SK-N-MC (cell line): ENCODE data around the gene CFAP299.

Experiments used
- EZH2 ChIP-seq: fragments of 200-600 bp; sonication (generic); IDR thresholded peaks from one replicate; pipeline ENCODE4 v1.6.1; 2017; ENCODE audit warnings: antibody characterized with exemption
- FOXP2 ChIP-seq: optimal IDR thresholded peaks from 2 replicates; pipeline ENCODE3; 2011; ENCODE audit warnings: mild to moderate bottlenecking, moderate library complexity; ENCODE audit not compliant: insufficient read depth; ENCODE audit errors: extremely low read length, control extremely low read depth
- POLR2AphosphoS5 ChIP-seq: IDR thresholded peaks from 2 replicates; pipeline ENCODE4 v1.6.1; 2012; ENCODE audit warnings: mild to moderate bottlenecking, low read depth, low read length, borderline replicate concordance

GRCh38 chr4:80585542-80585941 lies 250.0 kb downstream of the CFAP299 start:
- TF ChIP-seq EZH2 (no peak), POLR2AphosphoS5 (no peak), FOXP2 (no peak)
